Stimulated activated CD4-positive, alpha-beta T cell treated with anti-CD3 and anti-CD28 coated beads, Interleukin-4, amount 100 ng/mL, for 48 hours (primary cell): ENCODE data around the gene LMNA.
"Not testable (repeated sequence)": the region's sequence is repeated elsewhere in the genome, so short reads cannot be mapped to it uniquely, and the experiment has no call there.

Experiments used
- DNase-seq, 2 donors: peaks; one replicate each; pipeline ENCODE4 v3.0.0-alpha.2; 2020; ENCODE audit warnings: low read depth in 2 of 2

LMNA gene

DNA sequence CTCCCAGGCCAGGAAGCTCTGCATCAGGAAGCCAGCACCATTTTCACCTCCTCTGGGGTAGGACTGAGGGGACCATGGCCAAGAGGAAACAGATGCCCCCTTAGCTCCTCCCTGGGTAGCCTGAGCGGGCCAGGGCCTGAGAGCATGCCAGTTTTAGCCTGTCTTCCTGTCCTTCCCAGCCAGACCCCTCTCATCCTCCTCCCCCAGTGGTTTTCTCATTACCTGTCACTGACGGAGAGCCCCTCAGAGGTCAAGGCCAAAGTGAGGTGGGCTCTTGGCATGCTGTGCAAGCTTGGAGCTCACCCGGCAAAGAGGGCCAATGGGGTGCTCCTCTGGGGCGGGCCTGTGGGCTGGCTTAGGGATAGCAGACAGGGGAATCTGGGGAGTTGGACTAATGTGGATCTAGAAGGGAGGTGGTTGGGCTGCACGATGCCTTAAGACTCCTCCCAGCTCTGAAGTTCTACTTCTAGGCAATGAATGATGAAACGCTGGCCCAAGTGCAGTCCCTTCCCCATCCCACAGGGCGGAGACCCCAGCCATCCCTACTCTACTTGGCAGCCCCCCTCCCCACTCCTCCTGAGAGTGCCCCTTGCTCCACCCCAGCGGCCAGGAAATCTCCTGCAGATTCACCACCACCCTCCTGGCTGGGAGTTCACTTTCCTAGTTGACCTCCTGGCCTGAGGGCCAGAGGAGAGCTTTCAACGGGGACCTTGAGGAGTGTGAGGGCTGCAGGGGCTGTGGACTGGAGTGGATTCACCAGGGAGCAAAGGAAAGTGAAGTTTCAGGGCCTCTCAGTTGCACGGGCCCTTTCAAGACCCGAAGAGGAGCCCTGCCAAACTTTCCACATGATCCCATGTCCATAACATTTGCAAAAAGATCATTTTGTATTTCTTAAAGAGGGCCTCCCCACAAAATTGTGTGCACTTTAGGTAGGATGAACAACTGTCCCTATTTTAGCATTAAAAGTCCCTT lies 9.4 kb upstream of the LMNA start:
- DNase-seq = no peak

DNA sequence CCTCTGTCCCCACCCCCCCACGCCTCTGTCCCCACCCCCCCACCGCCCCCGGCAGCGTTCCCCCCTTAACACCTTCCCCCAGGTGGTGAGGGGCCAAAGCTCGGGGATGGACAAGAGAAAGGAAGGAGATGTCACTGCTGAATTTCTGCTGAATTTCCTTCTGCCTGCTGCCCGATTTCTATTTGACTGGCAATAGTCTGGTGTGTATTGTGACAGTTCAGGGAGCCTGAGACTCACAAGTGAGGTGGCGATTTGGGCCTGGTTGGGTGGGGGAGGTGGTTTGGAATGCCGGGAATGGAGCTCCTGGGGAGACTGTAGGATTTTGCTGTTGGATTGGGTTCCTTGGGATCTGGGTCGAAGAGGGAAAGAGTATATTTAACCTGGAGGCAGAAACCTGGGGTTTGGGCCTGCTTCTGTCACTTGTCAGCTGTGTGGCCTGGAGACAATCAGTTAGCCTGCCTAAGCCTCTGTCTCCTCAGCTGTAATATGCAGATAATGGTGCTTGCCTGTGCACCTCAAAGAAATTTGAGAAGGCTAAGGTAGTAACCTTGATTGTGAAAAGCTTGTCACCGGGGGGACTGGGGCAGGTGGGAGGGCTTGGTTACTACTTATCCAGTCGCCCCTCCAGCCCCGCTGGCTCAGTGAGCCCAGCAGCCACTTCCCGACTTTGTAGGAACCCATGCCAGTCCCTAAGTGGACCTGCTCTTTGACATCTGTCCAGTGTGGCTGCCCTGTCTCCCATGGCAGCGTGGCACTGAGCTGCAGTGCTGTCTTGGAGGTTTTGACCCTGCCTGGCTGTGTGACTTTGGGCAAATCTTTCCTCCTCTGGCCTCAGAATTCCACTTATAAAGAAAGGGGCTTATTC lies 7.7 kb upstream of the LMNA start:
- DNase-seq = no peak

DNA sequence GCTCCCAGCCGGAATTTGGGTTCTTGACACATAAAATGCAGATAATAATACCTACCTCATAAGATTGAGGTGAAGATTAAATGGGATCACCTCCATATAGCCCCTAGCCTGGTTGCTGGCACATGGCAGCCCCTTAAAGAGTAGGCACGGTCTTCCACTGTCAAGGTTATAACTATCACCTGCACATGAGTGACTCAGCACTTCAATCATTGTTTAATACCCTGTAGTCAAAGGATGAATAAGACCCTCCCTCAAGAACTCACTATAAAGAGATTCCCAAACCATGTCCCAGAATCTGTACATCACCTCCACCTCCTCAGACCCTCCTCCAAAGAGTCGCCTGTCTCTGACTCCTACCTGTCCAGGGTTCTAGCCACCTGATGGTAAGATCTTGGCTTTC lies 6.5 kb upstream of the LMNA start:
- DNase-seq = no peak

DNA sequence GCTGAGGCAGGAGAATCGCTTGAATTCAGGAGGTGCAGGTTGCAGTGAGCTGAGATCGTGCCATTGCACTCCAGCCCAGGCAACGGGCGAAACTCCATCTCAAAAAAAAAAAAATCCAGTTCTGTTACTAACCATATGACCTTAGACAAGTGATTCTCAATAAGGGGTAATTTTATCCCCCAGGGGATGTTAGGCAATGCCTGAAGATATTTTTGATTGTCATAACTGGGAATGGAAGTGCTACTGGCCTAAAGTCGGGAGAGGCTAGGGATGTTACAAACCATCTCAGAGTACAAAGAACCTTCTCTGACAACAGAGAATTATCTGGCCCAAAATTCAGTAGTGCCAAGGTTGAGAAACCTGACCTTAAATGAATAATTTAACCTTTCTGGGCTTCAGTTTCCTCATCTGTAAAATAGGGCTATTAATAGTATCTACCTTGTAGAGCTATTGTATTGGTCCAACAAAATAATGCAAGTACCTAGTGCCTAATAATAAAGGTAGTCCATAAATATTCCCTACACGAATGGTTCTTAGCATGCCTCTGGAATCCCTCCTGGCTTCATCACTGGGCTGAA lies 5.8 kb upstream of the LMNA start:
- DNase-seq = no peak

DNA sequence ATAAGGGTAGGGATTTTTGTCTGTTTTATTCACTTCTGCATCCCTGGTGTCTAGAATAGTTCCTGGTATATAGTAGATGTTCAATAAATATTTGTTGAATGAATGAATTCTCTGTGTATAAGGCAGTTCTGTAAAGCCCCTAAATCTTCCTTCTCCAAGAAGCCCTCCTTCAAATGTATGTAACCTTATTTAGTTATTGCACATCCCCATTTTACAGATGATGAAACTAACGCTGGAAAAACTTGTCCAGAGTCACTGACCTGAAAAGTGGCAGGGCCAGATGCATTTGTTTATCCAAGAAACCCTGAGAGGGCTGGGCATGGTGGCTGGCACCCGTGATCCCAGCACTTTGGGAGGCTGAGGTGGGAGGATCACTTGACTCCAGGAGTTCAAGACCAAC lies 4.3 kb upstream of the LMNA start:
- no peak for DNase-seq

DNA sequence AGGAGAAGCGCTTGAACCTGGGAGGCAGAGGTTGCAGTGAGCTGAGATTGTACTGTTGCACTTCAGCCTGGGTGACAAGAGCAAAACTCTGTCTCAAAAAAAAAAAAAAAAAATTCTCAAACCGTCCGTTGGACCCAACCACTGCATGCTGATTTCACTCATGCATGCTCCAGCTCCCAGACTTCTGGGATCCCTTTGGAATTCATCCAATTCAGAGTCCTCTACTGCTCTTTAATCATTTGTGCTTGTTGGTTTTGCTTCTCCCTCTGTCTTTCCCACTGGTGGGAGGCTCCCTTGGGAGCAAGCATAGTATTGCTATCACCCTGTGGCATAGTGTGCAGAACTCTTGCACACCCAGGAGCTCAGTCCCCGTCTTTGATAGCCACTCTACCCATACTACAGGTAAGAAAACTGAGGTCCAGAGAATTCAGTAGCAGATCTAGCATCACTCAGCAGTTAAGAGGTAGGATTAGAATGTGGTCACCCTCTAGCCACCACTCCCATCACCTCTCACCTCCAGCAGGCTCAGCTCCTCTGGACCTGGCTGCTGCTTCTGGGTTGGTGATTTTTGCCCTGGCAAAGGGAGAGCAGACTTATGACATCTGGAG lies 3.1 kb upstream of the LMNA start:
- DNase-seq = no peak

DNA sequence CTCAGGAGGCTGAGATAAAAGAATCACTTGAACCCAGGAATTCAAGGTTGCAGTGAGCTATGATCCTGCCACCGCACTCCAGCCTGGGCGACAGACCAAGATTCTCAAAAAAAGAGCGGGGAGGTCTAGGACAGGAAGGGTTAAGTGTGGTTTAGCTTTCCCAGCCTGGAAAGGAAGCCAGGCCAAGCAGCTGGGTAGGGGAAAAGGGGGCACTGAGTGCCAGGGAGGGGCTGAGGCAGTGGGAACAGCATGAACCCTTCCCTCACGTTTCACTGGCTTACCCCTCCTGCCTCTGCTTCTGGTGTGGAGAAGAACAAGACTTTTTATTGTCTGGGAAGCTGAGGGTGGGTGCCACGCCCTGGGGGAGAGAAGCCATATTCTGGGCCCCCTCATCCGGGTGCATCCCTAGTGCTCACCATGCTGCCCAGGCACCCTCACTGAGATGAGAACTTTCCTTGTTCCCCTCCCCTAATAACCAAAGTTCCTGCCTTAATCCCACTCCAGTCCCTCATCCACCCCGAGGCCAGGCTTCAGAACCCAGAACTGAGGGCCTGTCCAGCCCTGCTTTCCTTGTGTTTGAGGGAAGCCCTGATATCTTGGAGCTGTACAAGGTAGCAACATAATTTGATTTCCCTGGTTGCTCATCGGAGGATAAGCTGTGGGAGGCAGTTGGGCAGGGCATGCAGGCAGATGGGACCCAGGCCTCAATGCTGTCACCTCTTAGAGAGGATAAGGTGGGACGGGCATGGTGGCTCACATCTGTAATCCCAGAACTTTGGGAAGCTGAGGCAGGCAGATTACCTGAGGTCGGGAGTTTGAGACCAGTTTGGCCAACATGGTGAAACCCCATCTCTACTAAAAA lies 2.0 kb upstream of the LMNA start:
- DNase-seq = no peak

DNA sequence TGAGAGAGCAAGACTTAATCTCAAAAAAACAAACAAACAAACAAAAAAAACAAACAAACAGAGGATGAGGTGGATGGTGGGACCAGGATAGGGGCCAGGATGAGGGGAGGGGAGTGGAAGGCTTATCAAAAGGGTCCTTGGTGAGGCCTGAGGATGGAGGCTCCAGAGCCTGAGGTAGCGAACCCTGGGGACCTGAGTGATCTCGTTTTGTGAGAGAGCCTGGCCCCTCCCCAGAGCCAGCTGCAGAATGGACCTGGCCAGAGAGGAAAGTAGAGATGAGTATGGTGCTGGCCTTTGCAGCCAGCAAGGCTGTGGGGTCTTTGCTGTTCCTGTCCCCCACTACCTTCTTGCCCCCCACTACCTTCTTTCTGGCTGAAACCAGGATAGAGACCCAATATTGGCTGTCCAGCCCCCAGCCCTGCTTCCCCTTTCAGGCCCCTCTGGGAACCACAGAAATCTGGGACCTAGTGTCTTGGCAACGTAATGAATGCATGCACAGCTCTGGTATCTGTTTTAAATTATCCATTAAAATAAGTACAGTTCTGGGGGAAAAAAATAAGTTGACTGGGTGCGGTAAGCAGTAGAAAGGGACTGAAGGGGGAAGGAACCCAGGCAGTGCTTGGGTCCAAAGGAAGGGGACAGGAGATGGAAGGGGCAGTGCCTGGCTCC lies 1.1 kb upstream of the LMNA start:
- DNase-seq = no peak

DNA sequence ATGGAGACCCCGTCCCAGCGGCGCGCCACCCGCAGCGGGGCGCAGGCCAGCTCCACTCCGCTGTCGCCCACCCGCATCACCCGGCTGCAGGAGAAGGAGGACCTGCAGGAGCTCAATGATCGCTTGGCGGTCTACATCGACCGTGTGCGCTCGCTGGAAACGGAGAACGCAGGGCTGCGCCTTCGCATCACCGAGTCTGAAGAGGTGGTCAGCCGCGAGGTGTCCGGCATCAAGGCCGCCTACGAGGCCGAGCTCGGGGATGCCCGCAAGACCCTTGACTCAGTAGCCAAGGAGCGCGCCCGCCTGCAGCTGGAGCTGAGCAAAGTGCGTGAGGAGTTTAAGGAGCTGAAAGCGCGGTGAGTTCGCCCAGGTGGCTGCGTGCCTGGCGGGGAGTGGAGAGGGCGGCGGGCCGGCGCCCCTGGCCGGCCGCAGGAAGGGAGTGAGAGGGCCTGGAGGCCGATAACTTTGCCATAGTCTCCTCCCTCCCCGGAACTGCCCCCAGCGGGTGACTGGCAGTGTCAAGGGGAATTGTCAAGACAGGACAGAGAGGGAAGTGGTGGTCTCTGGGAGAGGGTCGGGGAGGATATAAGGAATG lies 505 bp downstream of the LMNA start:
- no peak for DNase-seq

DNA sequence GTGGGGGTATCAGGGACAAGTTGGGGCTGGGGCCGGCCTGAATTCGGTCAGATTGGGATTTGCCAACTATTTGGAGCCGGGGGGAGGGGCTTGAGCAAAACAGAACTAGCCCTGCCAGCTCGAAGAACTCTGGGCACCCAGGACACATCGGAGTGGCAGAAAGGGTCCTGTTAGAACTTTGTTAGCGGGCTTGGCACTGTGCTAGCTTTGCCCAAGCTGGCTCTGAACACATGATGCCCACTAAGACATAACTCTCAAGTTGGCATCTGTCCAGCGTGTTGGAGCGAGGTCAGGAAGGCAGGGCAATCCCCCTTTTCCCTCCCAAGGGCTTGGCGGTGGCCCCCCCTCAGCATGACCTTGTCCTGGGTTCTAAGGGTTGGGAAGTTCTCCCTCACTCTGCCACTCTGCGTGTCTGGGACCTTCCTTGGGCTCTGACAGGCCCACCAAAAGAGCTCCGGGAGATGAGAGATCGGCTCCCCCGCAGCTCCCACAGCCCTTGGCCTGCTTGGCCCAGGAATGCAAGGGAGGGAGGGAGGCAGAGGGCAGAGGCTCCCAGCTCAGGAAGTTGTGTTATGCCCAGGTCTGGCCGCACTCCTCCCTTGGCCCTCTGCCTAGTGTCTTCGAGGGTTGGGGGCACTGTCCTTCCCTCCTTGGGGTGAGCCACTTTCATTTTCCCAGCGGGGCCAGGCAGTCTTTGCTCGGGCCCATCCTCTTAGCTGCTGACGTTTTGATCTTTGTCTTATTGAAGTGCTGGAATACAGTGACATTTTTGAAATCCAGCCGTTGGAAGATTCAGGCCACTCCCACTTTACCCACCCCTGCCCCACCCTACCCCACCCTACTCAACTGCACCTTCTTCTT lies 1.2 kb downstream of the LMNA start:
- DNase-seq = no peak

DNA sequence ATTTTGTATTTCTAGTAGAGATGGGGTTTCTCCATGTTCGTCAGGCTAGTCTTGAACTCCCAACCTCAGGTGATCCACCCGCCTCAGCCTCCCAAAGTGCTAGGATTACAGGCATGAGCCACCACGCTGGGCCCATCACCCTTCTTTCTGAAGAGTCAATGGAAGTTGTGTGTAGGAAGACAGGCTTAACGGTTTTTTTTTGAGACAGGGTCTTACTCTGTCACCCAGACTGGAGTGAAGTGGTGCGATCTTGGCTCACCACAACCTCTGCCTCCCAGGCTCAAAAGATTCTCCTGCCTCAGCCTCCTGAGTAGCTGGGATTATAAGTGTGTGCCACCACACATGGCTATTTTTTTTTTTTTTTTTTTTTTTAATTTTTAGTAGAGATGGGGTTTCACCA lies 2.2 kb downstream of the LMNA start:
- not testable (repeated sequence) for DNase-seq

DNA sequence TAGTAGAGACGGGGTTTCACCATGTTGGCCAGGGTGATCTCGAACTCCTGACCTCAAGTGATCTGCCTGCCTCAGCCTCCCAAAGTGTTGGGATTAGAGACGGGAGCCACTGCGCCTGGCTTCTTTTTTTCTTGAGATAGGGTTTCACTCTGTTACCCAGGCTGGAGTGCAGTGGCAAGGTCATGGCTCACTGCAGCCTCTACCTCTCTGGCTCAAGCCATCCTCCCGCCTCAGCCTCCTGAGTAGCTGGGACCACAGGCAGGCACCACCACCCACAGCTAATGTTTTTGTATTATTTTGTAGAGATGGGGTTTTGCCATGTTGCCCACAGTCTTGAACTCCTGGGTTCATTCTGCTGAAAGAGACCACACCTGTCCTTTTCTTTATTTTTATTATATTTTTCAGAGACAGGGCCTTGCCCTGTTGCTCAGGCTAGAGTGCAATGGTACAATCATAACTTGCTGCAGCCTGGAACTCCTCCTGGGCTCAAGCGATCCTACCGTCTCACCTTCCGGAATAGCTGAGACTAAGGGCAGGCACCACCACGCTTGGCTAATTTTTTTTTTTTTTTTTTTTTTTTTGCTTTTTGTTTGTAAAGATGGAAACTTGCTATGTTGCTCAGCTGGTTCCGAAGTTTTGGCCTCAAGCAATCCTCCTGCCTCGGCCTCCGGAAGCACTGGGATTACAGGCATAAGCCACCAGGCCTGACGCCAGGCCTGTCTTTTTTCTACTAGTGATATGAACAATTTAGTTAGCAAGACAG lies 3.1 kb downstream of the LMNA start:
- no peak for DNase-seq

DNA sequence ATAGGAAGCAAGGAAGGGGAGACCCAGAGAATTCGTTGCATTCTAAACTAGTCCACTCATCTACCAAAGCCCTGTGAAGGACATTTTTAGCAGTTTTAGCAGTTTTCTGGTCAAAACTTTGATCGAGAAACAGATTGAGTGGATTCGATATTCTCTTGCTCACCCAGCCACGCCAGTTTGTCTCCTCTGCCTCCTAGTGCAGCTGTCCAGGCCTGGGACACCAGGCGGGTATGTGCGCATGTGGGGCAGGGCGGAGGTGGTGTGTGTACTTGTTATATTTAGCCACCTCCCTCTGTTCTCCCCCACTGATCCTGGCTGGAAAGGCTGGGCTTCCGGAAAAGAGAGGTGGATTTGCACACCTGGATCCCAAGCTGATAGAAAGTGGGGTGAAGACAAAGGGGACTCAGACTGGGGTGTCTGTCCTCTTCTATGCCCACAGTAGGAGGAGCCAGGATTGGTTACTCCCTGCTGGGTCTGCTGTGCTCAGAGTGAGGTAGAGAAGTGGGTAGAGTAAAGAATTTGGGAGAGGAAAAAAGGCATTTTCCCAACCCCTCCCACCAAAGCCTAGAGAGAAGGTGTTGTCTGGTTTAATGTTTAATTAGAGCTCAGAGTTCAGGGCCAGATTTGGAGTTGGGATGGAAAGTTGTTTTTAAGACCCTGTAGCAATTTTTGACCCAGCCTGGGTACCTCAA lies 3.8 kb downstream of the LMNA start:
- DNase-seq = no peak

DNA sequence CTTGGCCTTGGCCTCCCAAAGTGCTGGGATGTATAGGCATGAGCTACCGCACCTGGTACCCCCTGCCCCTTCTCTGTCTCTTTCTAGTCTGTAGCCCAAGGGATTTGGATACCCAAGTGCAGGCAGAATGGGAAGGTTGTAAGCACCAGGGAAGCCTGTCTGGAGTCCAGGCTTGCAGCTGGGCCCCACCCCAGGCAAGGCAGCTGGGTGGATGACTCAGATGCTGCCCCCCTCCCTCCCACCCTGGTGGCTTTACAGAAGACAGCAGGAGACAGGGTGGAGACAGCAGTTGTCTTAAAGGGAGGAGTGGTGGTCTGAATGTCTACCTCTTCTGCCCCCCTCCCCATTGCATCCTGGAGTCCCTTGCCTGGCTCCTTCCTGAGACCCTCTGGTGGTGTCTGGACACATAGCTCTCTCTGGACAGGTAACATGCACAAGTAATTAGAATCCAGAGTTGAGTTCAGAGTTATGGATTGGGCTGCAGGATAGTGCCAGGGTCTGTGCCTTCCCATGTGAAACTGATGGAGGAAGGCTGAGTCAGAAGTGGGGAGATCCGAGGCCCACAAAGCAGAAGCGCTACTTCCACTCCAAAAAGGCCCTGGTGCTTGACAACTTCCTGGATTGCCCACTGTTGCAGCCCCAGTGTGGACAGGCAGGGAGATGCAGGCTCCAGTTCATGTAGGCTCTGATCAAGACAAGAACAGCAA lies 5.1 kb downstream of the LMNA start:
- no peak for DNase-seq

DNA sequence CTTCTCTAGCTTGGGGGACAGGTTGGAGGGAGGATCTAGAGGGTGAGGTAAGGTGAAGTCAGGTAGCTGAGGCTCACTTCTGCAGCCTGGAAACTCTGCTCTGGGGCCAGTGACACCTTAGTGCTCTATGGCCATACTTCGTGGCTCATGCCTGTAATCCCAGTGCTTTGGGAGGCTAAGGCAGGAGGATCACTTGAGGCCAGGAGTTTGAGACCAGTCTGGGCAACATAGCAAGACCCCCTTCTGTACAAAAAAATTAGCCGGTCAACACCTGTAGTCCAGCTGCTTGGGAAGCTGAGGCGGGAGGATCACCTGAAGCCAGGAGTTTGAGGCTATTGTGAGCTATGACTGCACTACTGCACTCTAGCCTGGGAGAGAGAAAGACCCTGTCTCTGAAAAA lies 5.8 kb downstream of the LMNA start:
- no peak for DNase-seq

DNA sequence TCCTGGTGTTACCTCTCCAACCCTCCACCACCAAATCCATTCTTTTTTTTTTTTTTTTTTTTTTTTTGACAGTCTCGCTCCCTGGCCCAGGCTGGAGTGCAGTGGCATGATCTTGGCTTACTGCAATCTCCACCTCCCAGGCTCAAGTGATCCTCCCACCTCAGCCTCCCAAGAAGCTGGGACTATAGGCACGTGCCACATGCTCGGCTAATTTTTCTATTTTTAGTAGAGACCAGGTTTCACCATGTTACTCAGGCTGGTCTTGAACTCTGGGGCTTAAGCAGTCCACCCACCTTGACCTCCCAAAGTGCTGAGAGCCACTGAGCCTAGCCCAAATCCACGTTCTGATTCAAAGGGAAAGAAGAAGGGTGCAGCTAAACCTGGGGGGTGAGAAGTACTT lies 6.5 kb downstream of the LMNA start:
- DNase-seq = not testable (repeated sequence)

DNA sequence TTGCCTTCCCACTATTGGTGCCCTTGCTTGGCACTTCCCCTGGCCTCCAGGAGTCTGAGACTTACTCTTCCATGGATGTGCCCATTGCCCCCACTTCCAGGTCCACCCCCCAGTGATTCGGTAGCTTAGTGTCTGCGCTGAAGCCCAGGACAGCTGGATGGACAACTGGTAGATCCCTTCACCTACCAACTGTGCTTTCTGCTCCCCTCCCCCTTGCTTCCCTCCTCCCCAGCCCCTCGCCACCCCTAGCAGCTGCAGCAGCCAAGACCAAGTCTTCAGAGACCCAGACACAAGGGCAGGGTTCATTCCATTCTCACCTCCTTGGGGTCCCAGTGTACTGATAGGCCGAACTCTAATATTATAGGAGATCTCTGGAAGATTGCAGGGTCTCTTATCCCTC lies 6.9 kb downstream of the LMNA start:
- no peak for DNase-seq
